ENCODE data around the gene LRRC49.

DNA sequence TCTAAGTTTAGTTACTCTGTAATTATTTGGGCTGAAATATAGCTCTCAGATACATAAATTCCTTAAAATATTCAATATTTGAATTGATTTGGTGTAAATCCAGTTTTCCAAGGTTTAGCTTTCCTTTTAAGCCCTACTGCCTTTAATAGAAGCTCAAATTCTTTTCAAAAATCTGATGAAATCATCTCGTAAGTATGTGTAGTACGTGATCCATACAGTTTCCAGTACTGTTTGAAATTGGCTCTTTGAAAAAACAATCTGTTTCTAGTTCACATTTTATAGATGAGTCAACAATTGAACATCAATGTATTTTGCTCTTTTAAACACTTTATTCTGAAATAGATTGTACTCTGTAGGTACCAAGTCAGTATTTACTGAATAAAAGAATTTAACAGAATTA, 84.2 kb downstream of the LRRC49 start:
- TF ChIP-seq MAX (IDR thresholded peaks at IDR 0.05) (no peak), CTCF (IDR thresholded peaks at IDR 0.05) (no peak), TFCP2L1 (CRISPR knock-in tag; IDR thresholded peaks at IDR 0.05) (no peak), HEYL (CRISPR knock-in tag; IDR thresholded peaks at IDR 0.05) (no peak), EHMT2 (IDR thresholded peaks at IDR 0.05; ENCODE audit: low read depth) (no peak), FOSL2 (IDR thresholded peaks at IDR 0.05) (no peak), FOSL2 (CRISPR knock-in tag; IDR thresholded peaks at IDR 0.05) (no peak), MAFK (IDR thresholded peaks at IDR 0.05; ENCODE audit: partially characterized antibody) (no peak), MAZ (IDR thresholded peaks at IDR 0.05; ENCODE audit: borderline replicate concordance, low read depth, low read length) (no peak), EP300 (IDR thresholded peaks at IDR 0.05) (no peak), POLR2A (IDR thresholded peaks at IDR 0.05; ENCODE audit: low read length) (no peak), SREBF2 (IDR thresholded peaks at IDR 0.05) (no peak), CEBPB (IDR thresholded peaks at IDR 0.05) (no peak), RFX5 (IDR thresholded peaks at IDR 0.05) (no peak)
- TF ChIP-seq, protein P1, sequence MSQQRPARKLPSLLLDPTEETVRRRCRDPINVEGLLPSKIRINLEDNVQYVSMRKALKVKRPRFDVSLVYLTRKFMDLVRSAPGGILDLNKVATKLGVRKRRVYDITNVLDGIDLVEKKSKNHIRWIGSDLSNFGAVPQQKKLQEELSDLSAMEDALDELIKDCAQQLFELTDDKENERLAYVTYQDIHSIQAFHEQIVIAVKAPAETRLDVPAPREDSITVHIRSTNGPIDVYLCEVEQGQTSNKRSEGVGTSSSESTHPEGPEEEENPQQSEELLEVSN (IDR thresholded peaks at IDR 0.05; ENCODE audit: borderline replicate concordance, low read depth), result no peak

Data from A549 (cell line).